AG08396 (cell line): ENCODE measurements around the gene MRGPRF.

ENCODE experiments used
- DNase-seq: peaks from one replicate; pipeline ENCODE4 v3.0.0; 2012; ENCODE audit warnings: low spot score, mixed read lengths

Gene MRGPRF

DNA sequence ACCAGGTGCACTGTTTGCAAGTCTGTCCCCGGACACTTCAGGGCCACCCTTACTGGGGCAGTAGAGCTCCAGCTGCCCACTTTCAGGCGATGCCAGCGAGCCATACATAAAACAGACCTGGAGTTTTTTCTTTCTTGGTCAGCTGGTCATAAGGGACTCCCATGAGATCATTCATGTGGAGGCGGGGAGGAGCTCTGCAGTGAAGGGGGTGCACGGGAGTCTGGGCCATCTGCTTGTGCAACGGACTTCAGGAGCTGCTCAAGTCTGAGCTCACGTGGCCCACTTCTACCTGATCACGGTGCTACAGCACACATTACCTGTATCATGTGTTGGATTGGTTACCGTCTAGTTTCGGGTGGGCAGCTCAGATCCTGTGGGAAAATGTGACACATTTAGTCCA lies 9.2 kb upstream of the MRGPRF start:
- DNase-seq = no peak

DNA sequence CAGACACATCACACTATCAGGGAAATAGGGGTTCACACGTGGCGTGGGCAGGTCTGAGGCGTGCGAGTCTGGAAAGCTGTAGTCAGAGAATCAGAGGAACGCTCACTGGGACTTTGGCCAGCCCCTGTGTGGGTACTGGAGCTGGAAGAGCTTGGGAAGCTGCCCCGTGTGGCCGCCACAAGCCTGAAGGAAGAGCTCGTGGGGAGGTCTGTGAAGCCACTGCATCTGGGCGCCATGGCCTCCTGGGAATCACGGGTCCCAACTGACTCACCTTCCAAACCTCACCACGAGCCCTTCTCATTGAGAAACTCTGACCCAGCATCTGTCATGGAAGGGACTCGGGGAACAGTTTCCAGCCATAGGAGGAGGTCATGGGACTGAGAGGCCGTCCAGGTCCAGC lies 5.9 kb upstream of the MRGPRF start:
- DNase-seq = peak; percentile 71

DNA sequence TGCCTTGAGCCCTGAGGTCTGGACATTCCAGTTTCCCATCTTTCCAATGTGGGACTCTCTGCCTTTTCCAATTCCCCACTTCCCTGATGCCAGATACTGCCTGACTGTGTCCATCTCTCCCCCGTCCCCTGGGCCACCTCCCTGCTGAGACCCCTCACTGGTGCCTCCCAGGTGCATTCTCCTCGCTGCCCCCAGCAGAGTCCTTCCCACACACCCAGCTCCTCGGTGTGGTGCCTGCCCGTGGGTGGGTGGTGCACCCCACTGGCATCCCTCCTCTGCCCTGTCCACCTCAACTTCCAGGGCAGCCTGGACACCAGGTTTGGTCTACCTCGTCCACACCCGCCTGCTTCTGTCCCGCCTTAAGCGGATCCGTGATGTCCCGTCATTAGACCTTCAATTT lies 4.9 kb upstream of the MRGPRF start:
- DNase-seq = no peak

DNA sequence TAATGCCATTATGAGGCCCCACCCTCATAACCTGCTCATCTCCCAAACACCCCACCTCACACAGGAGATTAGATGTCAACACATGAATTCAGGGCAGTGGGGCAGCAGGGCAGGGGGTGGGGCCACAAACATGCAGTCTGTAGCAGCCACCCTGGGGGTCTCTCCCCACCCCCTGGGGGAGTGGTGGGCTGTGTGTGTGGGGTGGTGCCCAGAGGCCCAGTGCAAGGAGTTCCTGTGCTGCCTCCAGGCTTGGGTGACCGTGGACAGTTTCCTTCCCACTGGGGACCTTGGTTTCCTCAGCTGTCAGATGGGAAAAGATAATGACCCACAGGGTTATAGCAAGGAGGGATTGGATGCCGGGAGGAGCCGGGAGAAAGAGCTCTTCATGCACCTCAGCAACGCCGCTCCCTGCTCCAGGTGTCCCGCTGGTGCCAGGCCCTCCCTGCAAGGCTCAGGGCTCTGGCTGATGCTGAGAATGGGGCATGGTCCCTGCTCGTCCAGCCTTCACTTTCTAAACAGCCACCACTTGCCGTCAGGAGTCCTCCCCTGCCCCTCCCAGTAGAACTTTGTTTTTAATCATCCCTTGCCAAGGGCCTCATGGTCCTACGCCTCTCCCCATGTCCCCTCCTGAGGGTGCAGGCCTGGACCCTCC lies 2.0 kb upstream of the MRGPRF start:
- no peak for DNase-seq

DNA sequence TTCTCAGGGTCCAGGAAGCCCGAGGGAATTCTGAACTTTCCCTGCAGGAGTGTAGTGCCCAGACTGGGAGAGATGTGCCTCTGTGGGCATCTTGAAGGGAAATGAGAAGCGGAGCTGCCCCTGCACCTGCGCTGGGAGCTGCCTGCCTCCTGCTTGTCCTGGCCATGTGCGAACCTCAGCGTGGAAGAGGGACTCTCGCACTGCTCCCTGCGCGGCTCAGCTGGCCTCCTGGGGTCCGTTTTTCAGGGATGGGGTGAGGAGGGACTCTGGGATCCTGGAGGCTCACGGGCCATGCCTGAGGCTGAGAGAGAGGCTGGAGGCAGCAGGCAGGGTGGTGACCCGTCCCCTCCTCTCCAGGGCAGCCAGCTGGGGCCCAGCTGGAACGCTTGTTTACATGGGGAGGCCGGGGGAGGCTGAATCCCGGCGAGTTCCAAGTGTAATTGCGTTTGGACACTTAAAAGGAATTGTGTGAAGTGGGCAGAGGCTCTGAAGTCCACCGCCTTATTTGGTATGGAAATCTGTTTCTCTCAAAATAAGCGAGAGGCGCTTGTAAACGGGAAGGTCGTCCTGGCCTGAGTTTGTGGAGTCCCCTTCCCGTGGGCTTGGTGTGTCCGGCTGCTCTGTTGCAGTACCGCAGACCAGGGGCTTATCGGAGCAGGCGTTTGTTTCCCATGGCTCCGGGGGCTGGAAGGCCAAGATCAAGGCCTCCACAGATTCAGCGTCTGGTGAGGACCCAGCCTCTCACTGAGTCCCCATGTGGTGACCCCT lies 1.2 kb upstream of the MRGPRF start:
- DNase-seq = peak; percentile 54

DNA sequence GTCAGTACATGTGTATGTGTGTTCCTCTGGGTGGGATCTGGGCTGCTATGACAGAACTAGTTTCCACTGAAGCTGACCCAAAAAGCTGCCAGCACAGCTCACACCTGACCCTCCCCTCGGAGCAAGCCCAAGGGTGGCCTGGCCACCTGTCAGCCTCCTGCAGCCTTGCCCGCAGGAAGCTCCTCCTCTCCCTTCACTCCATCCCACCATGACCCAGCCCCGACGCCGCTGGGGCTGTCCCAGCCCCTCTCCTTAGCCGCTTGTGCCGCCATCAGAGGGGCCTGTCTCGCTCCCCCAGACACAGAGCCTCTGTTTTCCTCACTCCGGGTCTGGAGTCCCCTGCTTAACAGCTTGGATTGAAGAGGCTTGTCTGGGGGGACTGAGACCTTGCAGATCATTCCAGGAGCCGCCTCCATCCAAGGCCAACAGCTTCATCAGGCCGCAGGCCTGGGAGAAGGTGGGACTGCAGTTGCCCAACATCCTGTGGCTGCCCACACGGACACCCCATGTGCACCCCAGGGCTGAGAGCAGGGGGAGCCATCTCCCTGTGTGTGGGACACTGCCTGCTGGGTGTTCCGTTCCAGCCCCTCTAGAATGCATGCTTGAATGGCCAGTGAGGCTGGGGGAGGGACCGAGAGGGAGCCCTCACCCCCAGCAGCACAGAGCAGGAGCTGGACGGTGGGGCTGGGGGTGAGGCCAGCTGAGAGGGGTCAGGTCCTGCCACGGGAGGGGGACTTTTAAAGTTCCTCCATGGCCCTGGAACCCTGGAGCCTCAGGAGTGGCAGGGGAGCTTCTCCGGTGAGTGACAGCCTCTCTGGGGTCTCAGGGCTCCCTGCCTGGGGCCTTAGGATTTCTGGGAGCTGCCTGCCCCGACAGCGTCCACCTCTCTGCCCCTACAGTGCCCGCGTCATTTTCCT lies 696 bp downstream of the MRGPRF start:
- peak; percentile 52 for DNase-seq

DNA sequence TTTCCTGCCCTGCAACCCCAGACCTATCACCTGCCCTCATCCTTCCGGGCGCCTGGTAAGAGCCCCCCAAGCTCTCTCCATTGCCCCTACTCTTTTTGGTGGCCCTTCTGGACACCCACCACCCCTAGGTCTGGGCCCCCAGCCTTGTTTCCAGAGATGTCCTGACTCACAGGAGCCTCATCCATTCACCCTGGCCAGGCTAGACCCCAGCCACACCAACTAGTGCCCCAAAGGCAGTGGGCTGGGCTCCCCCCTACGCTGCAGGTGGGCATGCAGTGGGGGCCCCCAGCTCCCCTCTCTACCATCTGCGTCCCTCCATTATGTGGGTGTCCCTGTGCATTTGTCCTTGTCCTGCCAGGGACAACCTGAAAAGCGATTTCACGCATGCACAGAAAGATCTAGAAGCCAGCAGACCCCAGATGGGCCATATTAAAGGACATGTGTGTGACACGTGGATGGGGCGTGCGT lies 1.4 kb downstream of the MRGPRF start:
- DNase-seq = no peak

DNA sequence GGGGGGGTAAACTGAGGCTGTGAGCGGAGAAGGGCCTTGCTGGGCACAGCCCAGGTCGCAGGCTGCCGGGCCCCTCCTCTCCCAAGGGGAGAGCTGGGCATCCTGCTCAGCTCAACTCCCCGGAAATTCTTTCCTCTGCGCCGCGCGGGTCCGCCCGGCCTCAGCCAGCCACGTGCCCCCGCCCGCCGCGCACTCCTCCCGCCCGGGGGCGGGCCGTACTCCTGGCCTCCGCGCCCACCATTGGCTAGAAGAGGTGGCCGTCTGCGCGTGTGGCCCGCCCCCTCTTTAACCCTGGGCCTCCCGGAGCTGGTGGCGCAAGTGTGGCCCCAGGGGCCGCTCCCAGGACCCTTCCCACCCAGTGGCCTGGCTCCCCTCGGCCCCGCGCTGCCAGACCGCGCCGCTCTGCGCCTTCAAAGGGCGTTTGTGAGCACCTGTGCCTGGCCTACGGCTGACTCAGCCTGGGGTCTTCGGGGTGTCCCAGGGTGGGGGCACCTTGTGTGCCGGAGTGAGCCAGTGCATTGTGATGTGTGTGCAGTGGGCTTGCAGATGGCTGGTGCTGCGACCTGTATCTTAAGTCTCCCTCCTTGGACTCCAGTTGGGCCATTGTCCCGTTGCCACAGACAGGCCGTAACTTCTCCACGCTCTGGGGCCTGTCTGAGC lies 2.0 kb downstream of the MRGPRF start:
- DNase-seq = peak; percentile 95

DNA sequence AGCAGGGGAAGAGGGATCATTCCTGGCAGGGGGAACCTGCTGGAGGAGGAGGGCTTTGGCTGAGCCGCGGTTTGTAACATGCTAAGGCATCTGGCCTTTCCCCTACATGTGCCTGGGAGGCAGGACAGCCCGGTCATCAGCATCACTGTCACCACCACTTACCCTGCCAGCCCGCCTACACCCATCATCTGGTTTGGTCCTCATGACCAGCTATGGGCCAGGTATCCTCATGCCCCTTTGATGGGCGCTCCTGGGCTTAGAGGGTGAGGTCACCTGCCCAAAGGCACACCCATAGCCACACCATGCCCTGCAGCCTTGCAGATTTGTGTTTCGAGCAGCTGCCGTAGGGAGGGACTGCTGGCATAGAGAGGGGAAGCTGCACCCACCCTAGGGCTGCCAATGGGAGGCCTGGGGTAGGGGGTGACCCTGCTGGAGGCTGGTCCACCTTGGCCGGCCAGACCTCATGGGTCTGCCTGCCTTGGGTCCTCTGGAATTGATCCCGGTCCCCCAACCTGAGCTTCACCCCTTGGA lies 2.6 kb downstream of the MRGPRF start:
- DNase-seq = no peak

DNA sequence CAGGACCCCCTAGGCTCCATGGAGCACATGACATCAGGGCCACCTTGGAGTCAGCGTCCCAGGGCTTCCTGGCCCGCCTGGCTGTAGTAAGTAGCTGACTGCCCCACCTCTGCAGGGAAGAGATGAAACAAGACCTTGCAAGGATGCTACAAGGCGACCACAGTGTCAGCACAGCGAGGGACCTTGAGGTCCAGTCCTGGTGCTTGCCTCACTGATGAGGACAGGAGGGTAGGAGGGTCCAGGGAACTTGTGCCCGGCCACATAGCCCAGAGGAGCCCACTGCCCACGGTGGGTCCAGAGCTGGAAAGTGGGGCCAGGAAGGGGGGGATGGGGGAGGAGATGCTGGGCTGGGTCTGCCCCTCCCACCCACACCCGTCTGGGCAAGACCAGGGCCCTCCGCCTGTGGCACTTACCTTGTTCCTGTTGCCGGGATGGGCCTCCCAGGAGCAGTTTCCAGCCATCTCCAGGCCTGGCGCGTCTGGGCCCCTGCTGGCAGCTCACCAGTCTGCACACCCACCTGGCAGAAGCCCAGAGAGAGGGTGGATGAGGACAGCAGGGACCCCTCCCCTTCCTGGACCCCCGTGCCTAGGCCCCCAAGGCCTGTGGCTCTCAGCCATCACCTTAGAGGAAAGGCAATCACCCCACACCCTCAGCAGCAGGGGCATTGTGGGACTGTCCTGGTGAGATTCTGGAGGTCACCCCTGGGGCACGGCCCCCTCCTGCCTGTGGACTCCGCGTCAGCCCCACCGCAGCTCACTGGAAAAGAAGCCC lies 3.4 kb downstream of the MRGPRF start:
- DNase-seq = no peak

DNA sequence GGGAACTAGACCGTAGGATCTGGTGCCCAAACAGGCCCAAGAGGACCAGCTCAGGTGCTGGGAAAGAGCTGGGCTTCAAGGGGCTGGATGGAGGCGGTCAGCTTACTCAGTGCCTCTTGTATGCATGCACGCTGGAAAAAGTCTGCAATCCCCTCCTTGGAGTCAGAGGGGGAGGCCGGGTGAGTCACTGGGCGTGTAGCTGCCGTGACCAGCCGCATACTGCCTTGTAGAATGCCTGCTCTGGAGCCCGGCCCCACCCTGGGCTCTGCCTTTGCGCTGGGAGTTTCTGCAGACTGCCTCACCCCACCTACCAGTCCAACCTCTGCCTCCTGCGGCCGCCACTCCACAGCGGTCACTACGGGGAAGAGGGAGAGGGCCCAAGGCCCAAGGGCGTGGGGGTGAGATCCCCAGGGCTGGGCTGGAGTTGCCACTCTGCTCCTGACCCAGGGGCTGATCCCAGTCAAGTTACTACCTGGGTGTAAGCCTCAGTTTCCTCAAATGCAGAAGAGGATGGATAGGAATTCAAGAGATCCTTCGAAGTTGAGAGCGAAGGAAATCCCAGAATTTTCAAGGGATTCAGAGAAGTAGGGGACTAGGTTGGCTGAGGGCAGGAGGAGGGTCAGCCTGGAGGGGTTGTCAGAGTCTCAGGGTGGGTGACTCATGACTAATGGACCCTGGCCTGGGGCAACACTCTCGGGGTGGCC lies 4.2 kb downstream of the MRGPRF start:
- DNase-seq = peak; percentile 97

DNA sequence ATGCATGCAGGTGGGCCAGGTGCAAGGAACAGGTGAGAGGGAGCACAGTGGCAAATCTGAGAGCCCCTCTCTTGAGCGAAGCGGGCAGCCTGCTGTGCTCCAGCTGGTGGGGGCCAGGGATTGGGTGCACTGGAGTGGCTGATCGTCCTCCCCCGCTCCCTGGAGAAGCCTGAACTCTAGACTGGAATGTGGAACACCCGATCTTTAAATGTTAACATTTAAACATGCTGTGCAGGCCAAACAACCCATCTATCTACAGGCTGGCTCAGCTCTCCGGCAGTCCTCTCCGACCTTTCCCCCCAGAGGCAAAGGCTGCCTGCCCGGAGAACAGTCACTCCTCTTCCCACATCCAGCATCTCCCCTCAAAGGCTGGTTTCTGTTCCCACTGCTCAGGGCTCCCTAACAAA lies 5.1 kb downstream of the MRGPRF start:
- DNase-seq = peak; percentile 72

DNA sequence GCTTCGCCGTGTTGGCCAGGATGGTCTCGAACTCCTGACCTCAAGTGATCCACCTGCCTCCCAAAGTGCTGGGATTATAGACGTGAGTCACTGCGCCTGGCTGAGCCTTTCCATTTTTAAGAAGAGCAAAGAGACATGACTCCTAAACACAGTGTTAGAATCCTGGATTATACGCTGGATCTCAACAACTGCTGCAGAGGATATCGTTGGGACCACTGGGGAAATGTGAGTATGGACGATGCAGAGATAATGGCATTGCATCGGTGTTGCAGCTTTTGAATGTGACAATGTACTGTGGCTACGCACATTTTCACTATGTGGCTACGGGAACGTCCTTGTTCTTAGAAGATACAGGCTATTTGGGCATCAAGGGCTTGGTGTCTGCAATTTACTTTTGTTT lies 6.2 kb downstream of the MRGPRF start:
- no peak for DNase-seq

DNA sequence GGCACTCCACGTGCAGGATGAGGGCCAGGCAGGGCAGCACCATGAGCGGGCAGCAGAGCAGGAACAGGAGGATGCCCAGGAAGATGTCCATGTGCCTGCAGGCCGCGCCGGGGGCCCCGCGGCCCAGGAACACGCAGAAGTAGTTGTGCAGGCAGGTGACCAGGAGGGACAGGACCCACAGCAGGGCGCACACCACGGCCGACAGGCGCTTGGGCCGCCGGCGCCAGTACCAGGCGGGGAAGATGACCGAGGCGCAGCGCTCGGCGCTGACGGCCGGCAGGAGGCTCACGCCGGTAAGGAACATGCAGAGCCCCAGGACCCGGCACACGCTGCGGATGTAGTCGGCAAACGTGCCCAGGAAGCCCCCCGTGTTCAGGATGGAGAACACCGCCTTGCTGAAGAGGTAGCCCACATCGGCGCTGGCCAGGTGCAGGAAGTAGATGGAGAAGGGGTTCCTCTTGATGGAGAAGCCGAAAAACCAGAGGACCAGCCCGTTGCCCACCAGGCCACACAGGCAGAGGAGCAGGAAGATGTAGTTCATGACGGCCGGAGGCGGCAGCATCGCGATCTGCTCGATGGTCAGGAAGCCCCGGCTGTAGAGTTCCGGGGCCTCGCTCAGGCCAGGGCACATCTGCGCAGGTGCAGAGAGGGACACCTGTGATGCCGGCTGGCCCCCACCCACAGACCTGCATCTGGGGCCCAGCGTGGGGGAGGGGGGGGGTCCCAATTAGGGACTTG lies 7.2 kb downstream of the MRGPRF start:
- no peak for DNase-seq

DNA sequence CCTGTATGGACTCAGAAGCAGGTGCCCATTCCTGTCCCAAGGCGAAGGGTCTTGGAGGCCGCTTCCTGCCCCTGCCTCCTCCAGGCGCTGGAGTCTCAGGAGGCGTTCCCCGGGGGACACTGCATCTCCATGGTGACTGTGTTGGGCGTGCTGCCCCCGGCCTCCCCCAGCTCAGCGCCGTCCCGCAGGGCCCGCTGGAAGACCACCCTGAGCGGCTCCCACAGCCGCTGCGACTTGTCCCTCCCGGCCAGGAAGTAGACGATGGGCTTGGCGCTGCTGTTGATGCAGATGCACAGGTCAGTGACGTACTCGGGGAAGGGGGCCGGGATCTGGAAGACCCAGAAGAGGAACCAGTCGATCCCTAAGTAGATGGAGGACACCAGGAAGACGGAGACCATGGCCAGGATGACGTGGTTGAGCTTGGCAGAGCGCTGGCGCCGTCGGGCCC lies 7.8 kb downstream of the MRGPRF start:
- DNase-seq = no peak

DNA sequence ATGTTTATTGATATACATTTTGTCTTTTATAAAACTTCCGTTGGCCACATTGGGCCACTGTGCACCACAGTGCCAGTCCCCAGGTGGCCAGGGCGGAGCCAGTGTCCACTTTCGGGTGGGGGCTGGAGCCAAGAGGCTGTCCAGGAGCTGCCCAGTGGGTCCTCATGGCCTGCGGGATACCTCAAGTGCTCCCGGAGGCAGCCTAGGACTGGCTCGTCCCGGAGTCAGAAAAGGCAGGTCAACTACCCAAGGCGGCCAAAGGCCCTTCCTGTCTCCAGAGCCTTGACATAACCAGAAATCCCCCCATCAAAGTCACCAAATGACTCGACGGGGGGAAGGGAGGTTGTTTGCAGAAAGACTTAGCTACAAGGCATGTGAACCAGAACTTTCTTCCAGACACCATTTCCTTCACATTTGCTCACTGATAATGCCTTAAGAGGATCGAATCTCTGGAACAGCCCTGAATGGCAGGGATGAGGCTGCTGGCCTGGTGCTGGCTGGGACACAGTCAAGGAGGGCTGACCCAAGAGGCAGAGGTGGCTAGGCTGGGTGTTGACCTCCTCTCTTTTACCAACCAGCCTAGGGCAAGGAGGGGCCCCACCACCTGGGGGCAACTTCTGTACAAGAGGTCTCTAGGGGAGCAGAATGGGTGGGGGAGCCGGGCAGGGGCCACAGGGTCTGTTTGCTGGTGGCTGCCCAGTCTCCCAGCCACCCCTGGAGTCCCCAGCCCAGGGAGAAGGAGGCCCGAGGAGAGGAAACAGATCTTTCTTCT lies 8.4 kb downstream of the MRGPRF start:
- no peak for DNase-seq

DNA sequence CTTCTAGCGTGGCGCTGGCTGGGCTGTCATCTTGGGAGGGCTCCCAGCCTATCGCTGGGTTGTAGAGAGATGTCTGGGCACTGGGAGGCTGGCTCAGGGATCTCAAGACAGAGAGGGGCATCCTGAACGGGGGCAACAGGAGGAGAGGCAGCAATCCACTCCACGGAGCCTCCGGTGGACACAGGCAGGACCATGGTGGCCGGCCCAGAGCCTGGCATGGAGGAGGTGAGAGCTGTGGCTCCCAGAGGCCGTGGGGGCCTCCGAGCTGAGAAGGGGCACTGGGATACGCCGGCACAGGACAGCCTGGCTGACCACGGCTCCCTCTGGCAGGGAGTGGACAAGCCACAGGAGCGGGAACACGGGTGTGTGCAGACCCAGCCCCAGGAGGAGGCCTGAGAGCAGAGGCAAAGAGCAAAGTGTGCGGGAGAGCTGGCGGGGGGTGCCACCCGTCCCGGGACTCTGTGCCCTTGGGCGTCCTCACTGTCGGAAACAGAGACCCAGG lies 9.1 kb downstream of the MRGPRF start:
- no peak for DNase-seq

DNA sequence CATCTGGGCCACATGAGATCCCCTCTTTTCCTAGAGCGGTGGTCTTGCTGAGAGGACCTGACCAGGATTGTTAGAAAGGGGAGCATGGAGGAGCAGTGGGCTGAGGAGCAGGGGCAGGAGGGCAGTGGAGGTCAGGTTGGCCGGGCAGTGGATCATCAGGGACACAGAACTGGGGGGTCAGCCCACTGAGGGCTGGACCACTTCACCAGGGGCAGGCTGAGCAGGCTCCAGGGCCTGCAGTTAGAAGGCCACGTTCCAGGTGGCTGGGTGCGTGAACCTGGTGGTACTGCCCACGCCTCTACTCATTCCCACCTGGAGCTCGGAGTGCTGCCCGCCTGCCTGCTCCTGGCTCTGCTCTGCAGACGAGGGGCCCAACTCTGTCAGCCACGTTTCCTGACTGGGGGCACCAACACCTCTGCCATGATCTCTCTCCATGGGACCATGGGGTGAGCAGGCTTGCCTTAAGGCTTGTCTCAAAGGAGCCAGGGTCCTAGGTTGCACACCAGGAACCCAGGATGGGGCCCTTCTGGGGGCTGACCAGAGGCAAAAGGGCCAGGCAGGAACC lies 9.7 kb downstream of the MRGPRF start:
- no peak for DNase-seq
